IPS DF 6.9 (cell line): Measurements from ENCODE around the gene TEX264.

Experiments
- DNase-seq: peaks from one replicate; pipeline ENCODE4 v3.0.0-alpha.2; 2013; ENCODE audit warnings: low read depth, low spot score
- H3K27ac ChIP-seq: one replicate; pipeline ENCODE4 v1.5.1; 2013; ENCODE audit warnings: low read length, control low read depth
- H3K27me3 ChIP-seq: 2 replicates; pipeline ENCODE4 v1.6.1; 2013; ENCODE audit warnings: mild to moderate bottlenecking, low read length; ENCODE audit not compliant: control insufficient read depth, insufficient read depth
- H3K36me3 ChIP-seq: 2 replicates; pipeline ENCODE4 v1.6.1; 2013; ENCODE audit warnings: low read length; ENCODE audit not compliant: control insufficient read depth, insufficient read depth
- H3K4me1 ChIP-seq: 2 replicates; pipeline ENCODE4 v1.6.1; 2013; ENCODE audit warnings: low read length; ENCODE audit not compliant: control insufficient read depth, insufficient read depth
- H3K4me3 ChIP-seq: 2 replicates; pipeline ENCODE4 v1.5.1; 2013; ENCODE audit warnings: mild to moderate bottlenecking, low read length
- H3K9me3 ChIP-seq: 2 replicates; pipeline ENCODE4 v1.6.1; 2013; ENCODE audit warnings: low read length, inconsistent platforms; ENCODE audit not compliant: control insufficient read depth, insufficient read depth
- WGBS: extraction: QIAGEN DNeasy Blood & Tissue Kit; methylation state at CpG from one replicate; pipeline ENCODE4 v1.1.7; 2013; ENCODE audit warnings: mixed read lengths, missing lambda C conversion rate; ENCODE audit not compliant: insufficient read length, insufficient coverage; 5-methylcytosine and 5-hydroxymethylcytosine counted together

Gene TEX264

DNA sequence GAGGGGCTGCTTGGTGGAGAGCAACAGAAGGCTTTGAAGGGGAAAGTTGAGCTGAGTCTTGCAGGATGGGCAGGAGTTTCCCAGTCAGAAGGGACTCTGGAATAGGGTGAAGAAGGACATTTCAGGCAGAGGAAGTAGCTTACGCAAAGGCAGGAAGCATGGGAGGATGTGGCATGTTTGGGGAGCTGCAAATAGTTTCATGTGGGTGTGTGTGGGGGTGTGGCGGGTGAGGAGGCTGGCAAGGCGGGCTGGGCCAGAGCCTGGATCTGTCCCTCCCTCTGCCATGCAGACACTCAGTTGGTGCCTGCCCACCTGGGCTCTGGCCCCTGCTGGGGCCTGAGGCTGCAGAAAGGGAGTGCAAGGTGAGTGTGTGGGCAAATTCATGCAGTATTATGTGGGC lies 10.4 kb downstream of the TEX264 start:
- no peak overlapping the region for H3K27ac ChIP-seq
- no peaks in the 10 kb centered on the region for H3K27me3 ChIP-seq
- H3K36me3 ChIP-seq = no peaks in the 10 kb centered on the region
- DNase-seq = no peak
- WGBS = no CpG with 5 or more reads among the region's 3 CpGs
- H3K4me1 ChIP-seq = peaks cover 4% of the 10 kb centered on the region; the same call in 1 of the 2 replicates
- H3K9me3 ChIP-seq = no peaks in the 10 kb centered on the region
- no peak overlapping the region for H3K4me3 ChIP-seq

GRCh38 chr3:51682079-51682478 lies 11.0 kb downstream of the TEX264 start:
- peak; percentile 83 for DNase-seq
- Histone ChIP-seq H3K36me3 (no peaks in the 10 kb centered on the region), H3K9me3 (no peaks in the 10 kb centered on the region), H3K4me3 (no peak overlapping the region), H3K27ac (no peak overlapping the region), H3K4me1 (peaks cover 4% of the 10 kb centered on the region; the same call in 1 of the 2 replicates), H3K27me3 (no peaks in the 10 kb centered on the region)
- no CpG with 5 or more reads among the region's 4 CpGs for WGBS

DNA sequence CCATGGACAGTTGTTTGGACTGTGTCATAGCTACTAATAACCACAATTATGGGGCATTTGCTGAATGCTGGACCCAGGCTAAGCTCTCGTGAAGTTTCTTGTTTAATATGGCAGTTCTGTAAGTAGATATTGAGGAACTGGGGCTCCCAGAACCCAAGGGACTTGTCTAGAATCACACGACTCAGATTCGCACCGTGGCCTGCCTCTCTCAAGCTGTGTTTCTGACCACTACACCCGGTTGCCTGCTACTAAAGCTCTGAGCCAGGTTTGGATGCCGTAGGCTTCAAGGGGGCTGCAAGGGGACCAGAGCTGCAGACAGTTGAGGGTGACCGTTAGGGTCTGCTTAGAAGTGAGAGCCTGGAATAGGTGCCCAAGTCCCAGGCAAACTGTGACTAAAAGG lies 11.5 kb downstream of the TEX264 start:
- Histone ChIP-seq H3K27ac (no peak overlapping the region), H3K9me3 (no peaks in the 10 kb centered on the region), H3K4me1 (peaks cover 4% of the 10 kb centered on the region; the same call in 1 of the 2 replicates), H3K27me3 (no peaks in the 10 kb centered on the region), H3K36me3 (no peaks in the 10 kb centered on the region), H3K4me3 (no peak overlapping the region)
- no CpG with 5 or more reads among the region's 7 CpGs for WGBS
- no peak for DNase-seq

DNA sequence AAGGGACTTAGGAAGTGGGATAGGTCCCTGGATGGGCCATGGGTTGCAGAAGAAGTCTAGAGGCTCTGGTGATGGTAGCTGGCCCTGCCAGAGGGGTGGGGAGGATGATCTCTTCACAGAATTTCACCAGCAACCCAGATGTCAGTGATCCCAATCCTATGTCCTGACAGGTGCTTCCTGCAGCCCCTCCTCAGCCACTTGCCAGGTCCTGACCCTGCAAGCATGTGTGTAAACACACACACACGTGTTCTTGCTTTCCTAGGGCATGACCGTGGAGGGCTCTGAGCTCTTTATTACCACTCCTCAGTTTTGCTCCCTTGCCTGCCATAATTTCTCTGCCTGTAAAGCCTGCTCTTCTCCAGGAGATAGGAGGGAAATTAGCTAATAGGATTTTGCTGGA lies 12.5 kb downstream of the TEX264 start:
- H3K9me3 ChIP-seq = no peaks in the 10 kb centered on the region
- WGBS = no CpG with 5 or more reads among the region's 2 CpGs
- no peak for DNase-seq
- peaks cover 4% of the 10 kb centered on the region; the same call in 1 of the 2 replicates for H3K4me1 ChIP-seq
- no peaks in the 10 kb centered on the region for H3K27me3 ChIP-seq
- H3K27ac ChIP-seq = no peak overlapping the region
- no peaks in the 10 kb centered on the region for H3K36me3 ChIP-seq
- H3K4me3 ChIP-seq = no peak overlapping the region

- DNase-seq = no peak
- no peak overlapping the region for H3K27ac ChIP-seq
- no CpG with 5 or more reads among the region's 7 CpGs for WGBS
- no peaks in the 10 kb centered on the region for H3K27me3 ChIP-seq
- no peak overlapping the region for H3K4me3 ChIP-seq
- H3K36me3 ChIP-seq = no peaks in the 10 kb centered on the region
- peaks cover 4% of the 10 kb centered on the region; the same call in 1 of the 2 replicates for H3K4me1 ChIP-seq
- no peaks in the 10 kb centered on the region for H3K9me3 ChIP-seq
These were observed 14.1 kb downstream of the TEX264 start for GRCh38 chr3:51684971-51685751.

- no peak for DNase-seq
- no CpG with 5 or more reads among the region's 4 CpGs for WGBS
- H3K4me1 ChIP-seq = peaks cover 6% of the 10 kb centered on the region
- H3K36me3 ChIP-seq = no peaks in the 10 kb centered on the region
- H3K27ac ChIP-seq = no peak overlapping the region
- H3K4me3 ChIP-seq = no peak overlapping the region
- H3K9me3 ChIP-seq = no peaks in the 10 kb centered on the region
- H3K27me3 ChIP-seq = no peaks in the 10 kb centered on the region
These were observed 15.0 kb downstream of the TEX264 start for GRCh38 chr3:51686056-51686455.

GRCh38 chr3:51686512-51687215 lies 15.6 kb downstream of the TEX264 start:
- no CpG with 5 or more reads among the region's 10 CpGs for WGBS
- H3K9me3 ChIP-seq = no peaks in the 10 kb centered on the region
- no peaks in the 10 kb centered on the region for H3K36me3 ChIP-seq
- no peaks in the 10 kb centered on the region for H3K27me3 ChIP-seq
- H3K4me1 ChIP-seq = peaks cover 5% of the 10 kb centered on the region
- no peak for DNase-seq
- H3K27ac ChIP-seq = no peak overlapping the region
- H3K4me3 ChIP-seq = no peak overlapping the region

- Histone ChIP-seq H3K27ac (no peak overlapping the region), H3K27me3 (no peaks in the 10 kb centered on the region), H3K4me3 (no peak overlapping the region), H3K36me3 (no peaks in the 10 kb centered on the region), H3K9me3 (no peaks in the 10 kb centered on the region), H3K4me1 (peaks cover 5% of the 10 kb centered on the region)
- DNase-seq = no peak
- WGBS = no CpG with 5 or more reads among the region's 14 CpGs
These were observed 16.6 kb downstream of the TEX264 start for GRCh38 chr3:51687431-51688205.

DNA sequence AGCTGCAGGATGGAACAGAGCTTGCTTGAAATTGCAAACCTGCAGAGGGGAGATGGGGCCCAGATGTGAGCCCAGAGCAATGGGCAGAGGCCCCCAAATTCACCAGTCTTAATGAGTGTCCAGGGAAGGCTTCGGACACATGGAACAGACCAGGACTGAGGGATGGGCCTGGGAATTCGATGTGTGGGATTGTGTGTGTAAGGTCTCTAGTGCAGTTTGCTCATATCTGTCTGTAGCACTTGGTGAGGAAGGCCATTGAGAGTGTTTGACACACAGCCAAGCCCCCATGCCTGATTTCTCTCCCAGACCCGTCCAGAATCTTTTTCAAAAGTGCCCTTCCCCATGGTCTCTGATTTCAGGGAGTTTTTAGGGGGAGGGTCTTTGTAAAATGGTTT lies 17.2 kb downstream of the TEX264 start:
- H3K4me1 ChIP-seq = peaks cover 5% of the 10 kb centered on the region
- DNase-seq = no peak
- no CpG with 5 or more reads among the region's 3 CpGs for WGBS

DNA sequence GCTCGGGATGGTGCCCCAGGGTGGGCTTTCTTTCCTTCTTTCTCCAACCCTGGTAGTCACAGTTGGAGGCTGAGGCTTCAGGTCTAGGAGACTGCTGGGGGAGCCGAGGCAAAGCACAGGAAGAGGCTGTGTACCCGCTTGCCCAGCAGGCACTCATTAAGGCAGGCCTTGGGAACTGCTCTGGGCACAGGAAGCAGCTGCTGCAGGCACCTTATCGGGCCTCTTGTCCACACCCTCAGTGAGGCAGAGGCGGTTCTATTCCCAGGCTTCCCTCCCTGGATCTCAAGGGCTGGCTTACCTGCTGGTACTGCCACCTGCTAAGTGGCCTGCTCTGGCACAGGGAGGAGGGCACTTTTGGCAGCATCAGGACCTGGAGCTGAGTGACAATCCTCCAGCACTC lies 20.0 kb downstream of the TEX264 start:
- no peak overlapping the region for H3K4me3 ChIP-seq
- no peaks in the 10 kb centered on the region for H3K27me3 ChIP-seq
- WGBS = no CpG with 5 or more reads among the region's 5 CpGs
- H3K9me3 ChIP-seq = no peaks in the 10 kb centered on the region
- H3K36me3 ChIP-seq = no peaks in the 10 kb centered on the region
- H3K27ac ChIP-seq = no peak overlapping the region
- H3K4me1 ChIP-seq = peaks cover 4% of the 10 kb centered on the region
- DNase-seq = no peak

More for the DNA sequence above, 17.2 kb downstream of the TEX264 start:
- no peaks in the 10 kb centered on the region for H3K9me3 ChIP-seq
- no peaks in the 10 kb centered on the region for H3K27me3 ChIP-seq
- H3K27ac ChIP-seq = no peak overlapping the region
- H3K36me3 ChIP-seq = no peaks in the 10 kb centered on the region
- no peak overlapping the region for H3K4me3 ChIP-seq
